GM23338 (cell line): ENCODE measurements around the gene R3HDM1. TPM values are rescaled to one million over a fixed set of nuclear protein-coding genes. Genes with fewer than 3 reads are reported as not detected.

Source experiments
- ATAC-seq: fragments of 200-7000 bp; cut with Tn5 transposase; 3 replicates; pipeline ENCODE4 v1.9.1; 2020
- DNase-seq: peaks from one replicate; pipeline ENCODE4 v3.0.0-alpha.2; 2015; ENCODE audit warnings: low spot score
- H2AFZ ChIP-seq: fragments of 200-600 bp; sonication (generic); 2 replicates; pipeline ENCODE4 v1.8.0; 2016; ENCODE audit warnings: antibody characterized with exemption, mild to moderate bottlenecking, moderate library complexity
- H3F3A ChIP-seq: fragments of 200-600 bp; sonication (generic); replicated peaks from 2 replicates; pipeline ENCODE4 v1.8.0; 2017; ENCODE audit warnings: antibody characterized with exemption, mixed run types, low read depth
- H3K27ac ChIP-seq: fragments of 200-600 bp; sonication (generic); 2 replicates; pipeline ENCODE4 v1.6.1; 2016; ENCODE audit warnings: low read depth
- H3K27me3 ChIP-seq: fragments of 200-600 bp; sonication (generic); 2 replicates; pipeline ENCODE4 v1.8.0; 2016; ENCODE audit warnings: mild to moderate bottlenecking, mixed run types, moderate library complexity; ENCODE audit not compliant: insufficient read depth
- H3K36me3 ChIP-seq: fragments of 200-600 bp; sonication (generic); 2 replicates; pipeline ENCODE4 v1.8.0; 2016; ENCODE audit warnings: mild to moderate bottlenecking; ENCODE audit not compliant: insufficient read depth
- H3K4me1 ChIP-seq: fragments of 200-600 bp; sonication (generic); 2 replicates; pipeline ENCODE4 v1.8.0; 2016; ENCODE audit warnings: mild to moderate bottlenecking, moderate library complexity; ENCODE audit not compliant: insufficient read depth
- H3K4me2 ChIP-seq: fragments of 200-600 bp; sonication (generic); 2 replicates; pipeline ENCODE4 v1.7.1; 2017; ENCODE audit warnings: mixed run types
- H3K4me3 ChIP-seq: fragments of 200-600 bp; sonication (generic); 2 replicates; pipeline ENCODE4 v1.6.1; 2016; ENCODE audit warnings: mixed run types
- H3K79me2 ChIP-seq: fragments of 200-600 bp; sonication (generic); replicated peaks from 2 replicates; pipeline ENCODE4 v1.8.0; 2017; ENCODE audit warnings: mild to moderate bottlenecking; ENCODE audit not compliant: insufficient read depth
- H3K9me2 ChIP-seq: fragments of 200-600 bp; sonication (generic); 2 replicates; pipeline ENCODE4 v1.8.0; 2017; ENCODE audit not compliant: insufficient read depth
- H4K20me1 ChIP-seq: fragments of 200-600 bp; sonication (generic); replicated peaks from 2 replicates; pipeline ENCODE4 v1.8.0; 2017; ENCODE audit warnings: mild to moderate bottlenecking; ENCODE audit not compliant: insufficient read depth
- H3K27ac Mint-ChIP-seq: 2 replicates; pipeline ENCODE4 v1.8.0; 2020; ENCODE audit warnings: inconsistent platforms, mild to moderate bottlenecking, moderate library complexity, mixed read lengths
- H3K27me3 Mint-ChIP-seq: 3 replicates; pipeline ENCODE4 v1.8.0; 2022; ENCODE audit warnings: low read depth, mild to moderate bottlenecking, moderate library complexity, mixed read lengths, inconsistent platforms; ENCODE audit not compliant: insufficient read depth, poor library complexity
- H3K36me3 Mint-ChIP-seq: 3 replicates; pipeline ENCODE4 v1.8.0; 2021; ENCODE audit warnings: low read depth, mild to moderate bottlenecking, inconsistent platforms, moderate library complexity, mixed read lengths
- H3K4me1 Mint-ChIP-seq: 3 replicates; pipeline ENCODE4 v1.8.0; 2020; ENCODE audit warnings: mild to moderate bottlenecking, inconsistent platforms, mixed read lengths
- H3K4me3 Mint-ChIP-seq: 3 replicates; pipeline ENCODE4 v1.8.0; 2021; ENCODE audit warnings: moderate library complexity, mild to moderate bottlenecking, inconsistent platforms, mixed read lengths
- H3K9me3 Mint-ChIP-seq: 3 replicates; pipeline ENCODE4 v1.8.0; 2020; ENCODE audit warnings: moderate library complexity, mild to moderate bottlenecking, inconsistent platforms, mixed read lengths
- CREB1 ChIP-seq: fragments of 250-450 bp; sonication (Bioruptor Pico); IDR thresholded peaks from 2 replicates; pipeline ENCODE4 v1.5.0; 2020; ENCODE audit warnings: low read depth, mild to moderate bottlenecking, moderate library complexity
- CTCF ChIP-seq, 2 experiments: fragments of 200-600 bp in 1 of 2; sonication (generic) in 1 of 2; conservative IDR thresholded peaks; 2 replicates each; pipeline versions ENCODE4 v1.5.1 to v1.6.1; 2016 to 2017; ENCODE audit warnings: antibody characterized with exemption in 2 of 2, low read depth in 2 of 2, mild to moderate bottlenecking in 2 of 2, moderate library complexity in 1 of 2
- EZH2 ChIP-seq: fragments of 200-600 bp; sonication (generic); IDR thresholded peaks from one replicate; pipeline ENCODE4 v1.8.0; 2017; ENCODE audit warnings: antibody characterized with exemption, mild to moderate bottlenecking, low read depth; ENCODE audit not compliant: unreplicated experiment
- EZH2phosphoT487 ChIP-seq: fragments of 200-600 bp; sonication (generic); IDR thresholded peaks from one replicate; pipeline ENCODE4 v1.8.1; 2018; ENCODE audit warnings: antibody characterized with exemption; ENCODE audit not compliant: unreplicated experiment
- POLR2AphosphoS5 ChIP-seq: IDR thresholded peaks from 2 replicates; pipeline ENCODE4 v1.6.1; 2016; ENCODE audit warnings: antibody characterized with exemption, low read depth
- REST ChIP-seq: IDR thresholded peaks from one replicate; pipeline ENCODE4 v1.6.1; 2018; ENCODE audit warnings: antibody characterized with exemption; ENCODE audit not compliant: unreplicated experiment
- STAT1 ChIP-seq: IDR thresholded peaks from one replicate; pipeline ENCODE4 v1.6.1; 2016; ENCODE audit warnings: antibody characterized with exemption; ENCODE audit not compliant: unreplicated experiment
- ZNF331 ChIP-seq: fragments of 250-450 bp; sonication (Bioruptor Pico); IDR thresholded peaks from 2 replicates; pipeline ENCODE4 v1.5.0; 2020; ENCODE audit warnings: low read depth, mild to moderate bottlenecking, moderate library complexity
- polyA plus RNA-seq: library from polyadenylated mRNA; unstranded; fragments of >200 nt; fragmentation: Nextera tagmentation; extraction: Ambion mirVana; gene quantifications from 2 replicates; pipeline ENCODE4 v1.2.1, GENCODE V29; 2016
- total RNA-seq: library from RNA; depleted of rRNA; stranded (reverse); fragments of >200 nt; shearing (Covaris generic); gene quantifications from 2 replicates; pipeline ENCODE4 v1.2.3, GENCODE V29; 2014

Gene R3HDM1
- total and polyA plus RNA-seq, 2 experiments from 2014 or later = 63.1 to 88.8 TPM

GRCh38 chr2:135504811-135505210 is 26.5 kb upstream of the R3HDM1 start (continued):
- TF ChIP-seq EZH2 (no peak), CREB1 (no peak), EZH2phosphoT487 (no peak), REST (no peak), STAT1 (no peak), ZNF331 (CRISPR knock-in tag) (no peak)

GRCh38 chr2:135510577-135510976 is 20.7 kb upstream of the R3HDM1 start:
- Mint-ChIP-seq H3K27me3 (no peaks in the 10 kb centered on the region), H3K4me1 (no peaks in the 10 kb centered on the region), H3K9me3 (peaks cover 17% of the 10 kb centered on the region; the same call in 2 of the 3 replicates), H3K4me3 (no peak overlapping the region), H3K27ac (no peak overlapping the region), H3K36me3 (peaks cover 32% of the 10 kb centered on the region)
- Histone ChIP-seq H3K4me1 (no peaks in the 10 kb centered on the region), H3K9me2 (no peaks in the 10 kb centered on the region), H2AFZ (no peak overlapping the region), H3K4me2 (no peak overlapping the region), H3K79me2 (peaks cover 8% of the 10 kb centered on the region; the same call in 1 of the 2 replicates), H3K27me3 (no peaks in the 10 kb centered on the region), H3K4me3 (no peak overlapping the region), H3F3A (no peaks in the 10 kb centered on the region), H3K27ac (no peak overlapping the region), H4K20me1 (no peaks in the 10 kb centered on the region), H3K36me3 (peaks cover 10% of the 10 kb centered on the region)
- no peak for DNase-seq
- TF ChIP-seq POLR2AphosphoS5 (no peak), CTCF (conservative IDR thresholded peaks at IDR 0.05; ENCODE audit: low read depth in 2 of 2) (no peak), EZH2 (no peak)
- no peak for ATAC-seq

GRCh38 chr2:135512099-135512498 is 19.2 kb upstream of the R3HDM1 start:
- Histone ChIP-seq H3K4me3 (no peak overlapping the region), H3K36me3 (peaks cover 22% of the 10 kb centered on the region), H3F3A (no peaks in the 10 kb centered on the region), H2AFZ (no peak overlapping the region), H3K4me1 (no peaks in the 10 kb centered on the region), H3K79me2 (peaks cover 8% of the 10 kb centered on the region; the same call in 1 of the 2 replicates), H3K4me2 (no peak overlapping the region), H3K27me3 (no peaks in the 10 kb centered on the region), H4K20me1 (no peaks in the 10 kb centered on the region), H3K27ac (no peak overlapping the region), H3K9me2 (no peaks in the 10 kb centered on the region)
- DNase-seq (no peak), ATAC-seq (no peak)
- Mint-ChIP-seq H3K36me3 (peaks cover 32% of the 10 kb centered on the region), H3K9me3 (peaks cover 17% of the 10 kb centered on the region; the same call in 2 of the 3 replicates), H3K27ac (no peak overlapping the region), H3K27me3 (no peaks in the 10 kb centered on the region), H3K4me1 (no peaks in the 10 kb centered on the region), H3K4me3 (no peak overlapping the region)
- TF ChIP-seq REST = no peak
- no peak for TF ChIP-seq CREB1
